ENCODE results near the gene PSD2.

Gene PSD2

DNA sequence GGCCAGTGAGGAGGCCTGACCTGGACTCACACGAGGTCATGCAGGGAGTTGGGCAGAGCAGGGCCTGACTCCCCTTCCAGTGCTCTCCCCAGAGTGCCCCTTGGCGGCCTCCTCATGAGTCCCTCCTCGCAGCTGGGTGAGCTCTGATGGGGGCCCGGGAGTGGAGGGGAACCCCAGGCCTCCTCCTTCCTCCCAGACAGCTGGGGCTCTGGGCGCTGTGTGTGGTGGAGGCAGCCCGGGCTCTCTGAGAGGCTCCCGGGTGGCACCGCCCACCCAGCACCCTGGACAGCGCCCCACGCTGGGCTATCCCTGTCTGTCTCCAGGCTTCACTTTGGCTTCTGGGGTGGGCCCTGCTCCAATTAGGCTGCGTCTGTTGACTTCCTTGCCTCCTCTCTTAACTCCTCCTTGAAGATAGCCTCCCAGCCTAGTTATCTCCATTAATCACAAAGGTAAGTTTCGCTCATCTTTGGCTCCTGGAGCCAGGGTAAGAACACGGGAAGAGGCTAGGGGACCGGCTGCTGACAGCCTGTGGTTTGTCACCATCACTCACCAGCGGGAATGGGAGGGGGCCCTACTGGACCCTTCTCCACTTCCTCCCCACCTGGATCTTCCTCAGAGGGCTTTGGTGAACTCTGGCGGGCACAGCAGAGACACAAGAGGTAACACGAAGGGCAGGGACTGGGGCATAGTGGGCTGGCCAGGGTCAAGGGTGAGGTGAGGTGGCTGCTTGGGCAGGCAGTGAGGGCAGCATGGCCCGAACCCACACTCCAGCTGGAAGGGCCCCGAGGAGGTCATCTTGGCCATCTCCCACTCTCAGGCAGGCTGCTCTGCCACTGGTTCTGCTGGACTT, 13.1 kb downstream of the PSD2 start:
- no peak for FAIRE-seq
- no peak for TF ChIP-seq CTCF (IDR thresholded peaks at IDR 0.05; ENCODE audit: insufficient read depth, missing control alignments)
- no peak for DNase-seq (ENCODE audit: insufficient read length, low spot score)

- FAIRE-seq (no peak), DNase-seq (ENCODE audit: insufficient read length, low spot score) (no peak)
- TF ChIP-seq CTCF (IDR thresholded peaks at IDR 0.05; ENCODE audit: insufficient read depth, missing control alignments) = no peak
Measured at GRCh38 chr5:139809331-139809810, 13.8 kb downstream of the PSD2 start.

DNA sequence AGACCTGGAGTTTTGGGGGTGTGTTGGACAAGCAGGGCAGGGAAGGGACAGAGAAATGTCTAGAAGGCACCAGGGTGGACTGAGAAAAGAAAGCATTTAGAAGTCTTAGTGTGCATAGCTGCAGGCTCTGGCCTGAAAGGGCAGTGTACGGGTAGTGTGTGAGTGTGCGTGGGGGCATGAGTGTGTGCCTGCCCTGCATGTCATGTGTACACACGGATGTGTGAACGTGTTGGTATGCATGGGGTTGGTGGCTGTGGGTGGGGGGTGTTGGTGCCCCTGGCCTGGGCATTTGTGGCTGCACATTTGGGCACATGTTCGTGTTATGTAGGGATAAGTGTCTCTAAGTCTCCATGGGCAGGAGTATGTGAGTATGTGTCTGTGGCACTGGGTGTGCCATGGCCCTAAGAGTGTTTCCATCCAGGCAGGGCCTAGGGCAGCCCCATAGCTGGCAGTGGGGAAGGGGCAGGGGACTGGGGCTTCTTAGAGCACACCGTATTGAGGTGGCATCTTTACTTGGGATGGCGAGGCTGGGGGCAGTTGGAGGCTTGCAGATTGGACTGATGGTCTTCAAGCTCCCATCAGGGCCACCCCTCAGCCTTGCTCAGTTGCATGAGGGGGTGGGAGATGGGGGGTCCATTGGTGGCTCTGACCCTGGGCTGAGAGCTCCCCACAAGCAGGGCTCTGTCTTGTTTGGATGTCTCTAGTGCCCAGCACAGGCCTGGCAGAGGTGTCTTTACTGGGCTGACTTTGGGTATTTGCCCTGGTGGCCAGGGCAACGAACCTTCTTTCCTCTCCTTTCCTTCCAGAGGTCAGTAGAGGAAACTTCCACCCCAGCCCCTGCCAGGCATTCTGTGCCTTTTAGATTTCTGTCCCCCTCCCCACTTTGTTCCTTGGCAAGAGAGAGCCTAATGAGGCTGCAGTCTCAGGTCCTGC, 15.0 kb downstream of the PSD2 start:
- DNase-seq (ENCODE audit: insufficient read length, low spot score) = no peak
- FAIRE-seq = no peak
- no peak for TF ChIP-seq CTCF (IDR thresholded peaks at IDR 0.05; ENCODE audit: insufficient read depth, missing control alignments)

- DNase-seq (ENCODE audit: insufficient read length, low spot score) (no peak), FAIRE-seq (no peak)
- TF ChIP-seq CTCF (IDR thresholded peaks at IDR 0.05; ENCODE audit: insufficient read depth, missing control alignments) = no peak
Measured at GRCh38 chr5:139811274-139811607, 15.6 kb downstream of the PSD2 start.

DNA sequence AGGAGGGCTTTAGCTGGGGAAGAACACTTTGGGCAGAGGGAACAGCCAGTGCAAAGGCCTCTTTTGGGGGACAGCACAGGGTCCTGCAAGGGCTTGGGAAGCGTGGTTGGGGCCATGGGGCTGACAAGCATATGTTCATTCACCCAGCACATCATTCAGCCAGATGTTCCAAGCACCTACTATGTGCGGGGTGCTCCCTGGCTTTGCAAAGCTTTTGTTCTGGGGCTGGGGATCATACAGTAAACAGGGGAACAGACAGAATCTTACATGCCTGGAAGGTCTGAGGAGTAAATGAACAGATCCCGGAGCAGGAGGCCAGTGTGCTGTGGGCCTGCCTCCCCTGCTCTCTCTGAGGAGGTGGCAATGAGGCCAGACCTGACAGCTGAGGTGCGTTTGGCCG, 16.7 kb downstream of the PSD2 start:
- TF ChIP-seq CTCF (IDR thresholded peaks at IDR 0.05; ENCODE audit: insufficient read depth, missing control alignments) = no peak
- no peak for FAIRE-seq
- DNase-seq (ENCODE audit: insufficient read length, low spot score) = no peak

DNA sequence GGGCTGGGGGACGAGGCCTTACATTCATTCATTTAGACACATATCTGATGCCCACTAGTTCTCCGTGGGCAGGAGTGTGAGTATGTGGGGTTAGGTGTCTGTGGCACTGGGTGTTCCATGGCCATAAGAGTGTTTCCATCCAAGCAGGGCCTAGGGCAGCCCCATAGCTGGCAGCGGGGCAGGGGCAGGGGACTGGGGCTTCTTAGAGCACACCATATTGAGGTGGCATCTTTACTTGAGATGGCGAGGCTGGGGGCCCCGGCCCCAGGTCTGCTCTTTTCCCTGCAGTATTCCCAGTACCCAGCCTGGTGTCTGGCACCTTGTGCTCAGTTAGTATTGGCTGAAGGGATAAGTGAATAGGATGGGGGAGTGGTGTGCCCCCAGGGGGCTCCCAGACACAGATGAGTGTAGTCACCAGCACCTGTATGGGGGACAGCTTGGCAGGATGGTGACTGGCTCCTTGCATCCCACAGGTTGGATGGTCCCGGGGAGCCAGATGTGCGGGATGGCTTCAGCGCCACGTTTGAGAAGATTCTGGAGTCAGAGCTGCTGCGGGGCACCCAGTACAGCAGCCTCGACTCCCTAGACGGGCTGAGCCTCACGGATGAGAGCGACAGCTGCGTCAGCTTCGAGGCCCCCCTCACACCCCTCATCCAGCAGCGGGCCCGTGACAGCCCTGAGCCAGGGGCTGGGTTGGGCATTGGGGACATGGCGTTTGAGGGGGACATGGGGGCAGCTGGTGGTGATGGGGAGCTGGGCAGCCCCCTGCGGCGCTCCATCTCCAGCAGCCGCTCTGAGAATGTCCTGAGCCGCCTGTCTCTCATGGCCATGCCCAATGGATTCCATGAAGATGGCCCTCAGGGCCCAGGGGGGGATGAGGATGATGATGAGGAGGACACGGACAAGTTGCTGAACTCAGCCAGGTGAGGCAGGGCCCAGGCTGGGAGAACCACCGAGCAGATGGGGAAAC, 17.5 kb downstream of the PSD2 start:
- DNase-seq (ENCODE audit: insufficient read length, low spot score) (no peak), FAIRE-seq (no peak)
- TF ChIP-seq CTCF (IDR thresholded peaks at IDR 0.05; ENCODE audit: insufficient read depth, missing control alignments) = no peak
